Chondrocyte (in vitro differentiated cells): ENCODE data around the gene FOXO6. TPM values are rescaled to one million over a fixed set of nuclear protein-coding genes. Genes with fewer than 3 reads are reported as not detected.

Source experiments
- DNase-seq: peaks from one replicate; pipeline ENCODE4 v3.0.0; 2021; ENCODE audit warnings: mixed read lengths, low spot score
- H3K27ac Mint-ChIP-seq: one replicate; pipeline ENCODE4 v1.8.0; 2021; ENCODE audit warnings: mild to moderate bottlenecking, moderate library complexity, mixed read lengths; ENCODE audit not compliant: unreplicated experiment
- H3K27me3 Mint-ChIP-seq: 2 replicates; pipeline ENCODE4 v1.8.0; 2021; ENCODE audit warnings: low read depth, mixed read lengths
- H3K36me3 Mint-ChIP-seq: 2 replicates; pipeline ENCODE4 v1.8.0; 2021; ENCODE audit warnings: low read depth, mixed read lengths
- H3K4me1 Mint-ChIP-seq: 2 replicates; pipeline ENCODE4 v1.8.0; 2021; ENCODE audit warnings: low read depth, mild to moderate bottlenecking, mixed read lengths
- H3K4me3 Mint-ChIP-seq: one replicate; pipeline ENCODE4 v1.8.0; 2021; ENCODE audit warnings: mild to moderate bottlenecking, moderate library complexity, mixed read lengths; ENCODE audit not compliant: unreplicated experiment
- H3K9me3 Mint-ChIP-seq: 2 replicates; pipeline ENCODE4 v1.8.0; 2021; ENCODE audit warnings: low read depth, mixed read lengths
- total RNA-seq: library from RNA; stranded (reverse); gene quantifications from 3 replicates; pipeline ENCODE4 v1.2.1, GENCODE V29; 2021
- TF ChIP-seq, protein P1 (sequence below): fragments of 200-600 bp; sonication (generic); IDR thresholded peaks from 2 replicates; pipeline ENCODE4 v1.5.0; 2021; ENCODE audit warnings: antibody characterized with exemption, mild to moderate bottlenecking, moderate library complexity

The FOXO6 gene
- total RNA-seq, 1 donor from 2014 or later, result 1.1 TPM

DNA sequence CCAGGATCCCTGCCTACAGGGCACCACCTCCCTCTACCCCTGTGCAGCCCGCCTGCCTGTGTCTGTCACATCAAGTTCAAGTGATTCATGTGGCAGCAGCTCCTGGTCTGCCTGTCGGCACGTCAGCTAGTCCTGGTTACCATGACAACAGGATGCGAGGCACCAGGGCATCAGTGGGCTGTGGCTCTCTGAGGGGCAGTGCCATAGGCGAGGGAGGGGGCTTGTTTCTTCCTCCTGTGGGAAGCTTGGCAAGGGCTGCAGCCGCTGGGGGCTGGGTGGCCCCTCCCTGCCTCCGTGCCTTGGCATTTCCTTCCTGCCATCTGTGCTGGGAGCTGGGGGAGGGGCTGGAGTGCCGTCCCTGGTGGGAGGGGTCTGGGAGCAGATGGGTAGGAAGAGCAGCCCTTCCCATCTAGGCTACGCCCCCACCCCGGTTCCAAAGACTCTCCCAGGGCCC lies 43.1 kb downstream of the FOXO6 start:
- Mint-ChIP-seq H3K4me3 (no peak overlapping the region), H3K36me3 (no peaks in the 10 kb centered on the region), H3K4me1 (peaks cover 17% of the 10 kb centered on the region), H3K27ac (peak overlapping the region; percentile 17), H3K9me3 (peaks cover 5% of the 10 kb centered on the region), H3K27me3 (peaks cover 11% of the 10 kb centered on the region)
- no peak for DNase-seq
- TF ChIP-seq, protein P1, sequence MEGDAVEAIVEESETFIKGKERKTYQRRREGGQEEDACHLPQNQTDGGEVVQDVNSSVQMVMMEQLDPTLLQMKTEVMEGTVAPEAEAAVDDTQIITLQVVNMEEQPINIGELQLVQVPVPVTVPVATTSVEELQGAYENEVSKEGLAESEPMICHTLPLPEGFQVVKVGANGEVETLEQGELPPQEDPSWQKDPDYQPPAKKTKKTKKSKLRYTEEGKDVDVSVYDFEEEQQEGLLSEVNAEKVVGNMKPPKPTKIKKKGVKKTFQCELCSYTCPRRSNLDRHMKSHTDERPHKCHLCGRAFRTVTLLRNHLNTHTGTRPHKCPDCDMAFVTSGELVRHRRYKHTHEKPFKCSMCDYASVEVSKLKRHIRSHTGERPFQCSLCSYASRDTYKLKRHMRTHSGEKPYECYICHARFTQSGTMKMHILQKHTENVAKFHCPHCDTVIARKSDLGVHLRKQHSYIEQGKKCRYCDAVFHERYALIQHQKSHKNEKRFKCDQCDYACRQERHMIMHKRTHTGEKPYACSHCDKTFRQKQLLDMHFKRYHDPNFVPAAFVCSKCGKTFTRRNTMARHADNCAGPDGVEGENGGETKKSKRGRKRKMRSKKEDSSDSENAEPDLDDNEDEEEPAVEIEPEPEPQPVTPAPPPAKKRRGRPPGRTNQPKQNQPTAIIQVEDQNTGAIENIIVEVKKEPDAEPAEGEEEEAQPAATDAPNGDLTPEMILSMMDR, result no peak

DNA sequence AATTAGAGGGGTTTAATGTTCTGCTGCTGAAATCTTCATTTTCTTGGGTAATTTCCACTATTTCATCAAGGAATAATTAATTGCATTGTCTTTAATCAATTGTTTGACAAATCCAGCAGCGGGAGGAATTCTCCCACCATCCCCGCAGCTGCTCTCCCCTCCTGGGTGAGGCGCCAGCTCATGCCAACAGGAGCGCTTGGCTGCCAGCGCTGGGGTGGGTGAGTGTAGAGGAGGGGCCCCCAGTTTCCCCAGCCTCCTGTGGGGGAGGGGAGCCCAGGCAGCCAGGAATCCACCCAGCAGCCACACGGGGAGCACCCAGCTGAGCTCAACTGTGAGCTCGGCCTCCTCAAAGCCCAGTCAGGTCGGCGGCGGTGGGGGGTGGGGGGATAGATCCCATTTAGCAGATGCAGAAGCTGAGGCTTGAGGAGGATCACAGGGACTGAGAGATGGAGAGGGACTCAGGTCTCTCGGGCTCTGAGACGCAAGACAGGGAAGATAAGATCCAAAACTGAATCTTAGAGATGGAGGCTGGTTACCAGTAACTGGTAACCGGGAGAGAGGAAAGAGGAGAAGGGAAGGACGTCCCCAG lies 46.5 kb downstream of the FOXO6 start:
- no peak for DNase-seq
- peaks cover 3% of the 10 kb centered on the region for H3K9me3 Mint-ChIP-seq
- H3K27me3 Mint-ChIP-seq, result peaks cover 23% of the 10 kb centered on the region
- TF ChIP-seq, protein P1, result no peak
- H3K4me1 Mint-ChIP-seq, result peaks cover 20% of the 10 kb centered on the region
- no peak overlapping the region for H3K27ac Mint-ChIP-seq
- H3K36me3 Mint-ChIP-seq, result peaks cover 3% of the 10 kb centered on the region
- no peak overlapping the region for H3K4me3 Mint-ChIP-seq

DNA sequence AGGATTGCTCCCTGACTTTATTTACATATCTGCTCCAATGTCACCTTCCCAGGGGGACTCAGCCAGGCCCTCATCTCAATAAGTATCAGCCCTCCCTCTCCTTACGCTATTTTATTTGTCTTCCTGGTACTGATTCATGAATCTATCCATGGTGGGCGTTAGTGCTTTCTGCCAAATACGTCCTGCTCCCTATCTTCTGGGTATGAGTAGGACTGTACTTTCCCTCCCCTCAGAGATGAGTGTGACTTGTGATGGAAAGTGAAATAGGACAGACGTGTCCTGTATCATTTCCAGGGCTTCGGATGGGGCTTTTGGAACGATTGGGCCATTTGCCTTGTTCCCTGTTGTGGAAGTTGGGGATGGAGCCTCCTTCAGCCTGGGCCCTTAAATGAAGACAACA lies 47.5 kb downstream of the FOXO6 start:
- H3K9me3 Mint-ChIP-seq, result peaks cover 3% of the 10 kb centered on the region
- TF ChIP-seq, protein P1, result no peak
- peaks cover 3% of the 10 kb centered on the region for H3K36me3 Mint-ChIP-seq
- H3K27me3 Mint-ChIP-seq, result peaks cover 23% of the 10 kb centered on the region
- no peak overlapping the region for H3K4me3 Mint-ChIP-seq
- H3K27ac Mint-ChIP-seq, result no peak overlapping the region
- DNase-seq, result no peak
- H3K4me1 Mint-ChIP-seq, result peaks cover 17% of the 10 kb centered on the region

DNA sequence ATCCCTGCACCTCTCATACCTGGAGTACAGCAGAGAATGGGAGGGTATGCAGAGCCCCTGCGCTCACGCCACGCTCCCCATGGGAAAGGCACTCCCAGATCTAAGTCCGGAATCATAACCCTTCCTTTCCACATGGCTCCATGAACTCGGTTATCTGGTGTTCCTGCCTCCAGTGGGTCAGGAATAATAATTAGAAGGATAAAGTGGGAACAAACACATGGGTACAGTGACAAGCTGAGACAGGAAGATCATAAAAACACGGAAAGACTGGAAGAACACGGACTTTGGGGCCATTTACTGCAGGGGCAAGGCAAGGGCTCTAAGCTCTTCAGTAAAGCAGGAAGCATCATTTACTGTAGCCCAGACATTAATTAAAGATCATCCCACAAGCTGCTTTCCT lies 48.6 kb downstream of the FOXO6 start:
- no peak overlapping the region for H3K4me3 Mint-ChIP-seq
- TF ChIP-seq, protein P1, result no peak
- H3K9me3 Mint-ChIP-seq, result peaks cover 3% of the 10 kb centered on the region
- H3K27ac Mint-ChIP-seq, result no peak overlapping the region
- DNase-seq, result no peak
- H3K4me1 Mint-ChIP-seq, result peaks cover 7% of the 10 kb centered on the region
- peaks cover 3% of the 10 kb centered on the region for H3K36me3 Mint-ChIP-seq
- peaks cover 23% of the 10 kb centered on the region for H3K27me3 Mint-ChIP-seq

DNA sequence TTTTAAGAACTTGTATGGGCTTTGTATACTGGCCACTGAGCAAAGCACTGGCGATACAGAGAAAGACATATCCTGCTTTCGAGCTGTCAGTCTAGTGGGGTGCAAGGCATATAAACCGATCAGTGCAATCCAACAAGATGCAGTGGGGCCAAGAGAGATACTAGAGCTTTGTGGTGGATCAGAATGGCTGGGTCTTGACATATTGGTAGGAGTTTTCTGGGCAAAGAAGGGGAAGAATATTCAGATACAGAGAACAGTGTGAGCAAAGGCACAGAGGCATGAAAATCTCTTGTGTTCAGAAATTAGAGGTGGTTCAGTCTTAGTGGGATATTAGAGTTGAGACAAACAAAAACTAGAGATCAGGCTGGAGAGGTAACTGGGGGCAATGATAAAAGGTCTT lies 49.2 kb downstream of the FOXO6 start:
- Mint-ChIP-seq H3K27me3 (peaks cover 23% of the 10 kb centered on the region), H3K9me3 (peaks cover 3% of the 10 kb centered on the region), H3K27ac (no peak overlapping the region), H3K36me3 (peaks cover 3% of the 10 kb centered on the region), H3K4me3 (no peak overlapping the region), H3K4me1 (peaks cover 3% of the 10 kb centered on the region)
- TF ChIP-seq, protein P1, result no peak
- no peak for DNase-seq
